OCI-LY1 (cell line): ENCODE data around the gene ADAMTS6.

Experiments used
- CTCF ChIP-seq: fragments of 200-600 bp; sonication (generic), shearing (Covaris generic); IDR thresholded peaks from 2 replicates; pipeline ENCODE4 v1.5.1; 2017; ENCODE audit warnings: mild to moderate bottlenecking, antibody characterized with exemption, low read length, moderate library complexity, mixed read lengths
- EZH2 ChIP-seq: fragments of 200-600 bp; sonication (generic), shearing (Covaris generic); IDR thresholded peaks from 2 replicates; pipeline ENCODE4 v1.8.0; 2017; ENCODE audit warnings: borderline replicate concordance, mixed run types, mild to moderate bottlenecking, antibody characterized with exemption, low read length, moderate library complexity, mixed read lengths

- TF ChIP-seq CTCF, result no peak
- no peak for TF ChIP-seq EZH2
Observed at GRCh38 chr5:65395526-65396155, 86.1 kb downstream of the ADAMTS6 start.
